Ureter (tissue), 1 donor: ENCODE measurements around the gene SPZ1. TPM values are rescaled to one million over a fixed set of nuclear protein-coding genes. Genes with fewer than 3 reads are reported as not detected.
"Not testable (repeated sequence)": the region's sequence is repeated elsewhere in the genome, so short reads cannot be mapped to it uniquely, and the experiment has no call there.

Source experiments
- DNase-seq: peaks from one replicate; pipeline ENCODE4 v3.0.0-alpha.2; 2020; ENCODE audit warnings: low spot score
- total RNA-seq: library from RNA; stranded (reverse); gene quantifications from one replicate; pipeline ENCODE4 v1.2.4, GENCODE V29; 2023
- donor health status: DM: yes; HTN: yes; CAD: no.

SPZ1 gene
- total RNA-seq, 1 donor from 2014 or later: not detected

GRCh38 chr5:80339116-80339515 is 19.3 kb downstream of the SPZ1 start:
- DNase-seq: no peak

- no peak for DNase-seq
These were observed 21.4 kb downstream of the SPZ1 start for GRCh38 chr5:80341016-80341775.

GRCh38 chr5:80343067-80343466 is 23.3 kb downstream of the SPZ1 start:
- DNase-seq: no peak

GRCh38 chr5:80346055-80346454 is 26.3 kb downstream of the SPZ1 start:
- DNase-seq: no peak

GRCh38 chr5:80348171-80348570 is 28.4 kb downstream of the SPZ1 start:
- no peak for DNase-seq

- DNase-seq: not testable (repeated sequence)
These were observed 31.2 kb downstream of the SPZ1 start for GRCh38 chr5:80351019-80351418.

GRCh38 chr5:80355686-80356085 is 35.9 kb downstream of the SPZ1 start:
- DNase-seq: no peak

- no peak for DNase-seq
These were observed 37.9 kb downstream of the SPZ1 start for GRCh38 chr5:80357671-80358070.

- no peak for DNase-seq
These were observed 41.2 kb downstream of the SPZ1 start for GRCh38 chr5:80360914-80361444.

GRCh38 chr5:80364892-80365291 is 45.1 kb downstream of the SPZ1 start:
- DNase-seq: no peak

GRCh38 chr5:80368661-80369480 is 49.1 kb downstream of the SPZ1 start:
- no peak for DNase-seq

- no peak for DNase-seq
These were observed 49.7 kb downstream of the SPZ1 start for GRCh38 chr5:80369521-80369920.

- DNase-seq: no peak
These were observed 50.6 kb downstream of the SPZ1 start for GRCh38 chr5:80370390-80370789.

Other genes starting within 250 kb of the SPZ1 start
- gene SERINC5, start 64.0 kb upstream of the SPZ1 start, total RNA-seq: 89.9 TPM
- 62.3 TPM for gene ZFYVE16, start 88.1 kb downstream of the SPZ1 start, total RNA-seq
- 2.9 TPM for gene FAM151B, start 168.1 kb downstream of the SPZ1 start, total RNA-seq